Measurements from ENCODE around the gene CYB5R3. TPM values are rescaled to one million over a fixed set of nuclear protein-coding genes. Genes with fewer than 3 reads are reported as not detected.
"Not testable (repeated sequence)": the region's sequence is repeated elsewhere in the genome, so short reads cannot be mapped to it uniquely, and the experiment has no call there.

The CYB5R3 gene
- total and polyA plus RNA-seq, 2 donors (not counting 1 experiment from before 2014, with no cell fraction given): 82.1 to 298 TPM

- no peak for DNase-seq (ENCODE audit: low read depth in 2 of 2)
- TF ChIP-seq EZH2 (IDR thresholded peaks at IDR 0.05; ENCODE audit: low read length, missing control alignments): no peak
- TF ChIP-seq, protein P1, sequence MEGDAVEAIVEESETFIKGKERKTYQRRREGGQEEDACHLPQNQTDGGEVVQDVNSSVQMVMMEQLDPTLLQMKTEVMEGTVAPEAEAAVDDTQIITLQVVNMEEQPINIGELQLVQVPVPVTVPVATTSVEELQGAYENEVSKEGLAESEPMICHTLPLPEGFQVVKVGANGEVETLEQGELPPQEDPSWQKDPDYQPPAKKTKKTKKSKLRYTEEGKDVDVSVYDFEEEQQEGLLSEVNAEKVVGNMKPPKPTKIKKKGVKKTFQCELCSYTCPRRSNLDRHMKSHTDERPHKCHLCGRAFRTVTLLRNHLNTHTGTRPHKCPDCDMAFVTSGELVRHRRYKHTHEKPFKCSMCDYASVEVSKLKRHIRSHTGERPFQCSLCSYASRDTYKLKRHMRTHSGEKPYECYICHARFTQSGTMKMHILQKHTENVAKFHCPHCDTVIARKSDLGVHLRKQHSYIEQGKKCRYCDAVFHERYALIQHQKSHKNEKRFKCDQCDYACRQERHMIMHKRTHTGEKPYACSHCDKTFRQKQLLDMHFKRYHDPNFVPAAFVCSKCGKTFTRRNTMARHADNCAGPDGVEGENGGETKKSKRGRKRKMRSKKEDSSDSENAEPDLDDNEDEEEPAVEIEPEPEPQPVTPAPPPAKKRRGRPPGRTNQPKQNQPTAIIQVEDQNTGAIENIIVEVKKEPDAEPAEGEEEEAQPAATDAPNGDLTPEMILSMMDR (conservative IDR thresholded peaks at IDR 0.05 in 1 of 2, IDR thresholded peaks at IDR 0.05 in 1 of 2; ENCODE audit: low read depth in 1 of 2, low read length in 2 of 2): no peak
- Histone ChIP-seq H3K36me3 (ENCODE audit: control insufficient read depth, insufficient read depth, low read length) (no peaks in the 10 kb centered on the region), H4K20me1 (ENCODE audit: control insufficient read depth, extremely low read depth, insufficient read depth, low read length) (no peaks in the 10 kb centered on the region), H3K4me2 (ENCODE audit: extremely low read depth, insufficient read depth, low read length) (no peak overlapping the region), H3K4me3 (replicated peaks in 1 of 4; ENCODE audit: control extremely low read depth in 1 of 4, insufficient read depth in 1 of 4, low read depth in 3 of 4, low read length in 4 of 4) (no peak overlapping the region), H3K4me1 (ENCODE audit: control insufficient read depth, extremely low read depth, insufficient read depth, low read length) (no peaks in the 10 kb centered on the region), H3K27me3 (ENCODE audit: control insufficient read depth, insufficient read depth, low read length) (no peaks in the 10 kb centered on the region), H2AFZ (ENCODE audit: low read length) (no peak overlapping the region), H3K9me3 (ENCODE audit: control insufficient read depth, insufficient read depth, low read depth, low read length) (no peaks in the 10 kb centered on the region), H3K27ac (ENCODE audit: insufficient read depth, low read length) (no peak overlapping the region), H3K9ac (ENCODE audit: insufficient read depth, low read length) (no peak overlapping the region), H3K79me2 (ENCODE audit: control insufficient read depth, insufficient read depth, low read length) (no peaks in the 10 kb centered on the region)
These were observed 21.9 kb upstream of the CYB5R3 start for GRCh38 chr22:42670921-42671709.

DNA sequence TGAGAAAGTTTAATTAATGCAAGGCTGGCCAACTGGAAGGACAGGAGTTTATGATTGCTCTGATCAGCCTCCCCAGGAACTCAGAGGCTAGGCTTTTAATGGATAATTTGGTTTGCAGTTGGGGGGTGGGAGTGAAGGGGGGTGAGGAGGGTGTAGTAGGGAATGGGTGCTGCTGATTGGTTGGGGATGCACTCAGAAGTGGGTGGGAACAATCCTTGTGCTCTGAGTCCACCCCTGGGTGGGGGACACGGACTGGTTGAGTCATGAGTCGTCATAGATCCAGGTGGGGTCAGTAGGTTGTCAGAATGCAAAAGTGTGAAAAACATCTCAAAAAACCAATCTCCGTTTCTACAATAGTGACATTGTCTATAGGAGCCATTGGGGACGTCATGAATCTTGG is 20.9 kb upstream of the CYB5R3 start:
- H3K27ac ChIP-seq (ENCODE audit: insufficient read depth, low read length): no peak overlapping the region
- no peak overlapping the region for H3K4me2 ChIP-seq (ENCODE audit: extremely low read depth, insufficient read depth, low read length)
- no peaks in the 10 kb centered on the region for H3K36me3 ChIP-seq (ENCODE audit: control insufficient read depth, insufficient read depth, low read length)
- no peaks in the 10 kb centered on the region for H4K20me1 ChIP-seq (ENCODE audit: control insufficient read depth, extremely low read depth, insufficient read depth, low read length)
- H3K9me3 ChIP-seq (ENCODE audit: control insufficient read depth, insufficient read depth, low read depth, low read length): no peaks in the 10 kb centered on the region
- no peak for DNase-seq (ENCODE audit: low read depth in 2 of 2)
- TF ChIP-seq, protein P1 (conservative IDR thresholded peaks at IDR 0.05 in 1 of 2, IDR thresholded peaks at IDR 0.05 in 1 of 2; ENCODE audit: low read depth in 1 of 2, low read length in 2 of 2): no peak
- TF ChIP-seq EZH2 (IDR thresholded peaks at IDR 0.05; ENCODE audit: low read length, missing control alignments): no peak
- H3K4me3 ChIP-seq (replicated peaks in 1 of 4; ENCODE audit: control extremely low read depth in 1 of 4, insufficient read depth in 1 of 4, low read depth in 3 of 4, low read length in 4 of 4): no peak overlapping the region
- no peak overlapping the region for H3K9ac ChIP-seq (ENCODE audit: insufficient read depth, low read length)
- no peak overlapping the region for H2AFZ ChIP-seq (ENCODE audit: low read length)
- no peaks in the 10 kb centered on the region for H3K27me3 ChIP-seq (ENCODE audit: control insufficient read depth, insufficient read depth, low read length)
- no peaks in the 10 kb centered on the region for H3K4me1 ChIP-seq (ENCODE audit: control insufficient read depth, extremely low read depth, insufficient read depth, low read length)
- H3K79me2 ChIP-seq (ENCODE audit: control insufficient read depth, insufficient read depth, low read length): no peaks in the 10 kb centered on the region

DNA sequence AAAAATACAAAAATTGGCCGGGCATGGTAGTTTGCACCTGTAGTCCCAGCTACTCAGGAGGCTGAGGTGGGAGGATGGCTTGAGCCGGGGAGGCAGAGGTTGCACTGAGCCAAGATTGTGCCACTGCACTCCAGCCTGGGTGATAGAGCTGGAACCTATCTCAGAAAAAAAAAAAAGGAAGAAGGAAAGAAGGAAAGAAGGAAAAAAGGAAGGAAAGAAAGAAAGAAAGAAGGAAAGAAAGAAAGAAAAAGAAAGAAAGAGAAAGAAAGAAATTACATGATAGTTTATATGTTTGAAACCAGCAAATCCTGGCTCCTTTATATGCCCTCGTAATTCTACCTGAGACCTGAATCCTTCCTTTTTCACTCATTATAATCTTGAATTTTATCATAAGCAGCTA is 17.2 kb upstream of the CYB5R3 start:
- DNase-seq (ENCODE audit: low read depth in 2 of 2); H3K27ac ChIP-seq (ENCODE audit: insufficient read depth, low read length); H3K9me3 ChIP-seq (ENCODE audit: control insufficient read depth, insufficient read depth, low read depth, low read length); H2AFZ ChIP-seq (ENCODE audit: low read length); H3K27me3 ChIP-seq (ENCODE audit: control insufficient read depth, insufficient read depth, low read length); H3K4me2 ChIP-seq (ENCODE audit: extremely low read depth, insufficient read depth, low read length); H3K79me2 ChIP-seq (ENCODE audit: control insufficient read depth, insufficient read depth, low read length); H3K4me3 ChIP-seq (replicated peaks in 1 of 4; ENCODE audit: control extremely low read depth in 1 of 4, insufficient read depth in 1 of 4, low read depth in 3 of 4, low read length in 4 of 4); H3K4me1 ChIP-seq (ENCODE audit: control insufficient read depth, extremely low read depth, insufficient read depth, low read length); H4K20me1 ChIP-seq (ENCODE audit: control insufficient read depth, extremely low read depth, insufficient read depth, low read length); H3K36me3 ChIP-seq (ENCODE audit: control insufficient read depth, insufficient read depth, low read length); H3K9ac ChIP-seq (ENCODE audit: insufficient read depth, low read length): not testable (repeated sequence)
